T-cell (primary cell): ENCODE data around the gene HOMER2. TPM values are rescaled to one million over a fixed set of nuclear protein-coding genes. Genes with fewer than 3 reads are reported as not detected.
"Not testable (repeated sequence)": the region's sequence is repeated elsewhere in the genome, so short reads cannot be mapped to it uniquely, and the experiment has no call there.

Experiments
- ATAC-seq, 4 experiments: fragments of 200-7000 bp in 3 of 4; fragments of 150-1000 bp in 1 of 4; cut with Tn5 transposase; replicated peaks in 1 of 4; 1 replicate in 3 of 4; 2 replicates in 1 of 4; pipeline ENCODE4 v1.10.0; 2021; ENCODE audit warnings: moderate library complexity in 3 of 4, mild to moderate bottlenecking in 2 of 4, moderate number of reproducible peaks in 1 of 4
- CTCF ChIA-PET, 2 donors: fragments of 300-600 bp; sonication (Branson Sonifier 250); formaldehyde crosslinking; loops; one replicate each; lab custom pipeline; 2022; ENCODE audit warnings: antibody characterized with exemption in 2 of 2; lab: Charles Lee
- POLR2A ChIA-PET, 2 donors: fragments of 300-600 bp; sonication (Branson Sonifier 250); formaldehyde crosslinking; loops; one replicate each; lab custom pipeline; 2022; ENCODE audit warnings: antibody characterized with exemption in 2 of 2; lab: Charles Lee
- DNase-seq, 35 experiments: peaks; one replicate each; pipeline versions ENCODE4 v3.0.0 to v3.0.0-alpha.2; 2013 to 2023
- H3K27ac ChIP-seq: one replicate; pipeline ENCODE4 v1.5.1; 2013; ENCODE audit warnings: low read length
- H3K27me3 ChIP-seq, 2 experiments: replicated peaks in 1 of 2; 1 replicate in 1 of 2; 2 replicates in 1 of 2; pipeline versions ENCODE4 v1.6.1 to v1.7.0; 2013; ENCODE audit warnings: low read length in 1 of 2, mixed read lengths in 1 of 2; ENCODE audit not compliant: control insufficient read depth in 2 of 2, insufficient read depth in 2 of 2; ENCODE audit errors: extremely low read depth in 1 of 2
- H3K36me3 ChIP-seq, 2 donors: 1 replicate in 1 of 2; 2 replicates in 1 of 2; pipeline versions ENCODE4 v1.6.1 to v1.7.0; 2013; ENCODE audit warnings: low read length in 1 of 2; ENCODE audit not compliant: control insufficient read depth in 2 of 2, insufficient read depth in 1 of 2; ENCODE audit errors: extremely low read depth in 1 of 2
- H3K4me1 ChIP-seq, 2 experiments: 1 replicate in 1 of 2; 2 replicates in 1 of 2; pipeline versions ENCODE4 v1.6.1 to v1.7.0; 2013; ENCODE audit warnings: low read length in 2 of 2, mixed read lengths in 1 of 2; ENCODE audit not compliant: insufficient read depth in 2 of 2, control insufficient read depth in 1 of 2; ENCODE audit errors: extremely low read depth in 1 of 2
- H3K4me3 ChIP-seq, 2 donors: 1 replicate in 1 of 2; 2 replicates in 1 of 2; pipeline versions ENCODE4 v1.5.1 to v1.7.0; 2013; ENCODE audit warnings: mild to moderate bottlenecking in 2 of 2, low read length in 1 of 2, moderate library complexity in 1 of 2; ENCODE audit not compliant: control insufficient read depth in 1 of 2; ENCODE audit errors: extremely low read depth in 1 of 2
- H3K9me3 ChIP-seq: 2 replicates; pipeline ENCODE4 v1.7.0; 2013
- H3K27ac Mint-ChIP-seq, 2 donors: one replicate each; pipeline ENCODE4 v1.8.0; 2020 to 2021; ENCODE audit warnings: mild to moderate bottlenecking in 2 of 2, mixed read lengths in 2 of 2
- H3K27me3 Mint-ChIP-seq, 2 donors: one replicate each; pipeline ENCODE4 v1.8.0; 2021 to 2022; ENCODE audit warnings: mixed read lengths in 2 of 2
- H3K36me3 Mint-ChIP-seq: one replicate; pipeline ENCODE4 v1.8.0; 2021; ENCODE audit warnings: mixed read lengths
- H3K4me1 Mint-ChIP-seq, 3 donors: one replicate each; pipeline ENCODE4 v1.8.0; 2020 to 2022; ENCODE audit warnings: mixed read lengths in 3 of 3, mild to moderate bottlenecking in 1 of 3
- H3K4me3 Mint-ChIP-seq, 3 donors: one replicate each; pipeline ENCODE4 v1.8.0; 2020 to 2022; ENCODE audit warnings: mild to moderate bottlenecking in 3 of 3, mixed read lengths in 3 of 3, moderate library complexity in 3 of 3
- H3K9me3 Mint-ChIP-seq, 3 donors: one replicate each; pipeline ENCODE4 v1.8.0; 2020 to 2022; ENCODE audit warnings: mixed read lengths in 3 of 3
- WGBS: methylation state at CpG from one replicate; pipeline ENCODE4 v1.1.5; 2013; ENCODE audit warnings: missing lambda C conversion rate; ENCODE audit not compliant: insufficient coverage; 5-methylcytosine and 5-hydroxymethylcytosine counted together
- total RNA-seq, 35 experiments: library from RNA in 6 of 35; stranded (reverse) in 6 of 35; fragments of 120-200 nt in 1 of 35; gene quantifications; one replicate each; pipeline versions ENCODE4 v1.2.1 to v1.2.4 and lab custom pipeline; 2013 to 2026

Gene HOMER2
- total RNA-seq, 5 donors from 2014 or later (not counting 1 experiment from before 2014, with no cell fraction given): 2.7 to 9.1 (median 7.3) TPM

DNA sequence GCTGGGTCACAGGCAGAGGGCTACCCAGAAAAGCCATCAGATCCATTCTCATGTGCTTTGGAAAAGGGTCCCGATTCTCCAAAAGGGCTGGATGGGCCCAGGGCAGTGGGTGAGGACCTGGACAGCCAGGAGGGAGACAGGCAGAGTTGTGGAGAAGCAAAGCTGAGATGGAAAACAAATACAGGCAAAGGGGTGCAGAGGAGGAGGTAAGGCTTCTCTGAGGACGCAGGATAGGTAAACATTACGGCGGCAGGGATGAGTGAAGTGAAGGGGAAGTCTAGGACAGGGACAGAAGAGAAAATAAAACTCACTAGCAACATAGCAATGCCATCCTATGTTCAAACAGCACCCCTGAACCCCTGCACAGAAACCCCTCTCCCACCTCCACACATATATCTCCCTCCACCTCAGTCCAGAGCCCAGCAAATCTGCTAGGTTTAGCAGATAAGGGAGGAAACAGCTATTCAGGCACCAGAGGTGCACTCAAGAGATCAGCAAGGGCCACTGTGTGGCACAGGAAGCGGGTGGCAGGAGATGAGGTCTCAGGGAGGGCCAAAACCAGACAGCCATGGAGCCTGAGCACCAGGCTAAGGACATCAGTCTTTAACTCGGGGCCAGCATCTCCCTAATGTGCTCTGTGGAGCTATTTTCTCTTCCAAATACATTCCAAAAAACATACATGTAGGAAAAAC is 51.3 kb downstream of the HOMER2 start:
- WGBS: 94% methylated on average over 1 of the region's 6 CpGs
- Mint-ChIP-seq H3K4me3 (no peak overlapping the region), H3K27me3 (peaks cover 4 to 7% of the 10 kb centered on the region in 2 donors), H3K36me3 (no peaks in the 10 kb centered on the region), H3K4me1 (no peaks in the 10 kb centered on the region), H3K27ac (no peak overlapping the region), H3K9me3 (no peaks in the 10 kb centered on the region)
- H3K27ac ChIP-seq: no peak overlapping the region
- H3K27me3 ChIP-seq: peaks cover 0 to 7% of the 10 kb centered on the region in 2 experiments
- no peaks in the 10 kb centered on the region for H3K9me3 ChIP-seq
- no peaks in the 10 kb centered on the region for H3K4me1 ChIP-seq
- no peak for ATAC-seq
- H3K36me3 ChIP-seq: no peaks in the 10 kb centered on the region
- no peak overlapping the region for H3K4me3 ChIP-seq
- CTCF ChIA-PET: interaction anchor here in 1 of 2 donors (0.6 kb wide), 1 partner anchor 790 kb away, joined by 3 read pairs; no protein-coding TSS in a partner anchor
- DNase-seq: no peak
- POLR2A ChIA-PET: no interaction called here

DNA sequence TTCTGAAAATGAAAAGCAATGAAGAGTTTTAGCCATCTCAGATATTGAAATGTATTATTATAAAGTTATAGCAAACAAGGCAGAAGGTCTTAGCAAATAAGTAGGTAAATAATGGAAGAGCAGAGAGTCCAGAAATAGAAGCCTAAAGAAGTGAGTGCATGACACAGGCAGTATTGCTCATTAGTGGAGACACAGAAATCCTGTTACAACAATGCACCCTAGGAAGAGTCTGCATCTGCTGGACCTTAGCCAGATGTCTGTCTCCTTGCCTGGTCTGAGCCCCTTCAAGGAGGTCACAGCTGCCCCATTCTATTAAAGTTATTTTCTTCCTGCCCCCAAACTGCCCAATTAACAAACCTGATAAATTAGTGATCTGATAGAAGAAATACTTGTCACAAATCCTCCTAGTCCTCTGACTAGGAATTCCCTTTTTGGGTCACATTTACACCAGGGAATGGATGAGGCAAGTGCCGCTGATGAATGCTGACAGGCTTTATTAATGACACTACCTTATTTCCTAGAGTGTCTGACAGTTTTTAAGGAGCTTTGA is 51.9 kb downstream of the HOMER2 start:
- peaks cover 0 to 7% of the 10 kb centered on the region in 2 experiments for H3K27me3 ChIP-seq
- no peaks in the 10 kb centered on the region for H3K9me3 ChIP-seq
- no CpG with 5 or more reads among the region's 1 CpG for WGBS
- no peaks in the 10 kb centered on the region for H3K4me1 ChIP-seq
- ChIA-PET POLR2A (no interaction called here), CTCF (no interaction called here)
- no peak overlapping the region for H3K4me3 ChIP-seq
- DNase-seq: no peak
- no peak for ATAC-seq
- Mint-ChIP-seq H3K4me3 (no peak overlapping the region), H3K27ac (no peak overlapping the region), H3K4me1 (no peaks in the 10 kb centered on the region), H3K9me3 (no peaks in the 10 kb centered on the region), H3K27me3 (peaks cover 3 to 4% of the 10 kb centered on the region in 2 donors), H3K36me3 (no peaks in the 10 kb centered on the region)
- H3K27ac ChIP-seq: no peak overlapping the region
- H3K36me3 ChIP-seq: no peaks in the 10 kb centered on the region

DNA sequence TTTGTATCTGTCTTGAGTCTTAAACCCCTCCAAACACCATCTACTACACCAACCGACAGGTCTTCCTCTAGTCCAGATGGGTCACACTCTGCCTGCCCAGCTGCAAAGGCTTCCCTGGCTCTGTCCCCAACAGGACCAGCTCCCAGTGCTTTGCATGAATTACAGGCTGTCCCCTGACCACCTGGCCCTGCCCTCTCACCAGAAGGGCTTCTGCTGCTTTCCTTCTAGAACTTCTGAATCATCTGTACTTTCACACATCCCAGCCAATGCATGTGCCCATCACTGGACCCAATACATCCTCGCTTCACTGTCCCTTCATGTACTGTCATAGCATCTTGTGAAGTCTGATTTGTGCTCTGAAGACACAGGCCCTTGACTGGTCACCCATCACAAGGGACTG is 53.6 kb downstream of the HOMER2 start:
- CTCF ChIA-PET: no interaction called here
- Histone ChIP-seq H3K36me3 (no peaks in the 10 kb centered on the region), H3K9me3 (no peaks in the 10 kb centered on the region), H3K27me3 (peaks cover 0 to 7% of the 10 kb centered on the region in 2 experiments), H3K27ac (no peak overlapping the region), H3K4me3 (no peak overlapping the region), H3K4me1 (no peaks in the 10 kb centered on the region)
- Mint-ChIP-seq H3K4me3 (no peak overlapping the region), H3K36me3 (no peaks in the 10 kb centered on the region), H3K27me3 (peaks cover 2 to 4% of the 10 kb centered on the region in 2 donors), H3K27ac (no peak overlapping the region), H3K9me3 (no peaks in the 10 kb centered on the region), H3K4me1 (no peaks in the 10 kb centered on the region)
- ATAC-seq (no peak), DNase-seq (no peak)
- POLR2A ChIA-PET: no interaction called here
- 73% methylated on average over 2 of the region's 2 CpGs for WGBS

DNA sequence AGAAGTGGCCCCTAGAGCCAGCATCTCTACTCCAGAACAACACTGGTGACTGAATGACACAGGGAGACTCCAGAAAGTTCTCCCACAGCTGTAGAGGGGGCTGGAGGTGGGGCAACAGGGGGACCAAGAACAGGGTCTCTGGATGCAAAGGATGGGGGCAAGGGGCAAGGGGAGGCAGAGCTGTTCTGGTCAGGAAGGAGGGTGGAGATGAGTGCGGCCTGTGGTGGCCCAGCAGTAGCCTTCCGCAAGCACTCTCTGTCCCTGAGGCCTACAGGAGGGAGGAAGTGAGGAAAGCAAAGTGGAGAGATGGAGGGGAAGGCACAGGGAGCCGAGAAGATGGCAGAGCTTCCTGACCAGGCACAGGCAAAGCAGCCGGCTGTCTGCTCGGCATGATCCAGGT is 56.5 kb downstream of the HOMER2 start:
- DNase-seq (no peak), ATAC-seq (no peak)
- no peaks in the 10 kb centered on the region for H3K36me3 Mint-ChIP-seq
- H3K9me3 ChIP-seq: no peaks in the 10 kb centered on the region
- no peak overlapping the region for H3K4me3 Mint-ChIP-seq
- no peak overlapping the region for H3K27ac Mint-ChIP-seq
- H3K4me1 ChIP-seq: no peaks in the 10 kb centered on the region
- CTCF ChIA-PET: interaction anchor here in 1 of 2 donors (0.6 kb wide), 1 partner anchor 334 kb away, joined by 3 read pairs; no protein-coding TSS in a partner anchor
- no peaks in the 10 kb centered on the region for H3K9me3 Mint-ChIP-seq
- no peak overlapping the region for H3K27ac ChIP-seq
- H3K27me3 ChIP-seq: peaks cover 0 to 5% of the 10 kb centered on the region in 2 experiments
- H3K4me1 Mint-ChIP-seq: no peaks in the 10 kb centered on the region
- no peak overlapping the region for H3K4me3 ChIP-seq
- no peaks in the 10 kb centered on the region for H3K27me3 Mint-ChIP-seq
- POLR2A ChIA-PET: no interaction called here
- H3K36me3 ChIP-seq: no peaks in the 10 kb centered on the region
- WGBS: 95% methylated on average over 5 of the region's 5 CpGs

DNA sequence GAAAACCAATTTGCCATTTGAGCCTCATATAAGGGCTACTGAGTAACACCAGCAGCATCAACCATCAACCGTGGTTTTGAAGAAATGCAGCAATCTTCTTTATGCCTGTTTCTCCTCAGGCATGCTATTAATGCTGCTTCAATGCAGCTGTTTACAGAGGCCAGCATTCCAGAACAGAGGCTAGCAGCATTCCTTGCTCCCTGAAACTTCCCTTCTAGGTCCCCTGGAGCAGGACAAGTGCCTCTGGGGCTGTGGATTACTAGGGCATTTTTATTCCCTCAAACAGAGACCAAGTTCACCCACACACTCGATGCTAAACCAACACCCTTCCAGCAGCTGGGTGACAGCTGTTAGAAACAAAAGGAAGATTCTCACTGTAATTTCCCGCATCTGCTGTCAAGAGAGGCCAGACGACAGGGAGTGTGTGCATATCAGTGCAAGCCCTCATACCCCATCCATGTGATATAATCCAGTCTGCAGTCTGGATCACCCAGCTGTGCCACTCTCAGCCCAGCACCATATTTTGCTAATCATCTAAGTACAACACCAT is 57.5 kb downstream of the HOMER2 start:
- POLR2A ChIA-PET: no interaction called here
- Mint-ChIP-seq H3K9me3 (no peaks in the 10 kb centered on the region), H3K27me3 (no peaks in the 10 kb centered on the region), H3K4me3 (no peak overlapping the region), H3K27ac (no peak overlapping the region), H3K4me1 (no peaks in the 10 kb centered on the region), H3K36me3 (no peaks in the 10 kb centered on the region)
- DNase-seq: no peak
- 70% methylated on average over 4 of the region's 4 CpGs for WGBS
- Histone ChIP-seq H3K4me1 (no peaks in the 10 kb centered on the region), H3K27ac (no peak overlapping the region), H3K36me3 (no peaks in the 10 kb centered on the region), H3K27me3 (peaks cover 0 to 5% of the 10 kb centered on the region in 2 experiments), H3K9me3 (no peaks in the 10 kb centered on the region), H3K4me3 (no peak overlapping the region)
- CTCF ChIA-PET: no interaction called here
- no peak for ATAC-seq

DNA sequence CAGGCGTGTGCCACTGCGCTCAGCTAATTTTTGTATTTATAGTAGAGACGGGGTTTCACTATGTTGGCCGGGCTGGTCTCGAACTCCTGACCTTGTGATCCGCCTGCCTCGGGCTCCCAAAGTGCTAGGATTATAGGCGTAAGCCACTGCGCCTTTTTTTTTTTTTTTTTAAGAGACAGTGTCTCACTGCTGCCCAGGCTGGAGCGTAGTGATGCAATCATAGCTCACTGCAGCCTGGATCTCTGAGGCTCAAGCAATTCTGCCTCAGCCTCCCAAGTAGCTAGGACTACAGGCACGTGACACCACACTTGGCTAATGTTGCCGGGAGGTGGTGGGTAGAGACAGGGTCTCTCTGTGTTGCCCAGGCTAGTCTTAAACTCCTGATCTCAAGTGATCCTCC is 59.0 kb downstream of the HOMER2 start:
- H3K36me3 Mint-ChIP-seq, H3K27ac ChIP-seq, H3K4me3 Mint-ChIP-seq, DNase-seq, H3K27ac Mint-ChIP-seq, ATAC-seq, H3K4me1 ChIP-seq, H3K4me1 Mint-ChIP-seq, H3K27me3 ChIP-seq, CTCF ChIA-PET, H3K36me3 ChIP-seq, H3K9me3 Mint-ChIP-seq, H3K27me3 Mint-ChIP-seq, H3K4me3 ChIP-seq, H3K9me3 ChIP-seq: not testable (repeated sequence)
- POLR2A ChIA-PET: interaction anchor here in 1 of 2 donors (0.6 kb wide), 1 partner anchor 776 kb away, joined by 7 read pairs; no protein-coding TSS in a partner anchor
- WGBS: 88% methylated on average over 8 of the region's 12 CpGs
